H1 (cell line): ENCODE results near the gene IRGQ.

ENCODE experiments used
- EZH2 ChIP-seq: fragments of 200-600 bp; sonication (generic); IDR thresholded peaks from 2 replicates; pipeline ENCODE4 v1.7.1; 2012; ENCODE audit warnings: low read depth, mild to moderate bottlenecking, moderate library complexity, low read length, inconsistent platforms; ENCODE audit not compliant: severe bottlenecking
- SRF ChIP-seq: IDR thresholded peaks from 2 replicates; pipeline ENCODE4 v1.6.1; 2011; ENCODE audit warnings: mild to moderate bottlenecking, low read depth, low read length, moderate library complexity

GRCh38 chr19:43552616-43553015 is 43.3 kb downstream of the IRGQ start:
- TF ChIP-seq SRF (no peak), EZH2 (no peak)
